ENCODE measurements around the gene GAPDH. TPM values are rescaled to one million over a fixed set of nuclear protein-coding genes. Genes with fewer than 3 reads are reported as not detected.

GAPDH gene
- total RNA-seq, 2 donors from 2014 or later: 1,469 to 2,105 TPM

- no peak for DNase-seq (ENCODE audit: low spot score)
- no peak overlapping the region for H3K4me3 ChIP-seq
- peaks cover 17 to 40% of the 10 kb centered on the region in 2 donors for H3K36me3 ChIP-seq
- H3K4me1 ChIP-seq (replicated peaks): no peaks in the 10 kb centered on the region
- intact Hi-C loops (cut with DNase I): no loop called here
- H3K9me3 ChIP-seq: no peaks in the 10 kb centered on the region
- no peak overlapping the region for H3K27ac ChIP-seq
- H3K27me3 ChIP-seq (replicated peaks; ENCODE audit: insufficient read depth): no peaks in the 10 kb centered on the region
- 97% methylated on average over 5 of the region's 5 CpGs for WGBS
- no peak for TF ChIP-seq POLR2A (IDR thresholded peaks at IDR 0.05)
- TF ChIP-seq POLR2AphosphoS5 (IDR thresholded peaks at IDR 0.05): no peak
- TF ChIP-seq CTCF (IDR thresholded peaks at IDR 0.05): no peak
Observed at GRCh38 chr12:6524648-6525047, 9.7 kb upstream of the GAPDH start.

GRCh38 chr12:6526201-6526600 is 8.1 kb upstream of the GAPDH start:
- intact Hi-C loops (cut with DNase I): no loop called here
- Histone ChIP-seq H3K27ac (no peak overlapping the region), H3K36me3 (peaks cover 21 to 46% of the 10 kb centered on the region in 2 donors), H3K4me1 (replicated peaks) (no peaks in the 10 kb centered on the region), H3K27me3 (replicated peaks; ENCODE audit: insufficient read depth) (no peaks in the 10 kb centered on the region), H3K4me3 (no peak overlapping the region), H3K9me3 (no peaks in the 10 kb centered on the region)
- 78% methylated on average over 7 of the region's 7 CpGs for WGBS
- DNase-seq (ENCODE audit: low spot score): no peak
- TF ChIP-seq CTCF (IDR thresholded peaks at IDR 0.05): no peak
- no peak for TF ChIP-seq POLR2AphosphoS5 (IDR thresholded peaks at IDR 0.05)
- TF ChIP-seq POLR2A (IDR thresholded peaks at IDR 0.05): no peak

- Histone ChIP-seq H3K9me3 (no peaks in the 10 kb centered on the region), H3K27me3 (replicated peaks; ENCODE audit: insufficient read depth) (no peaks in the 10 kb centered on the region), H3K4me3 (no peak overlapping the region), H3K36me3 (peaks cover 21 to 46% of the 10 kb centered on the region in 2 donors), H3K27ac (no peak overlapping the region), H3K4me1 (replicated peaks) (no peaks in the 10 kb centered on the region)
- 73% methylated on average over 19 of the region's 19 CpGs for WGBS
- TF ChIP-seq POLR2A (IDR thresholded peaks at IDR 0.05) (no peak), POLR2AphosphoS5 (IDR thresholded peaks at IDR 0.05) (no peak), CTCF (IDR thresholded peaks at IDR 0.05) (no peak)
- no peak for DNase-seq (ENCODE audit: low spot score)
- intact Hi-C loops (cut with DNase I): no loop called here
Observed at GRCh38 chr12:6526766-6527525, 7.4 kb upstream of the GAPDH start.

- intact Hi-C loops (cut with DNase I): no loop called here
- Histone ChIP-seq H3K27me3 (replicated peaks; ENCODE audit: insufficient read depth) (no peaks in the 10 kb centered on the region), H3K27ac (no peak overlapping the region), H3K9me3 (no peaks in the 10 kb centered on the region), H3K4me1 (replicated peaks) (peaks cover 2% of the 10 kb centered on the region), H3K36me3 (peaks cover 15 to 46% of the 10 kb centered on the region in 2 donors), H3K4me3 (no peak overlapping the region)
- DNase-seq (ENCODE audit: low spot score): no peak
- WGBS: 87% methylated on average over 4 of the region's 4 CpGs
- TF ChIP-seq POLR2AphosphoS5 (IDR thresholded peaks at IDR 0.05) (no peak), CTCF (IDR thresholded peaks at IDR 0.05) (no peak), POLR2A (IDR thresholded peaks at IDR 0.05) (no peak)
Observed at GRCh38 chr12:6527711-6528110, 6.6 kb upstream of the GAPDH start.

Measured in prostate gland (tissue), 2 donors.